GM23248 (cell line): ENCODE data around the gene RXRA.

ENCODE experiments used
- EZH2 ChIP-seq: fragments of 200-600 bp; sonication (generic); IDR thresholded peaks from 2 replicates; pipeline ENCODE4 v1.6.1; 2018; ENCODE audit warnings: antibody characterized with exemption, mild to moderate bottlenecking; ENCODE audit not compliant: insufficient read depth, poor library complexity, severe bottlenecking
- EZH2phosphoT487 ChIP-seq: fragments of 200-600 bp; sonication (generic); IDR thresholded peaks from 2 replicates; pipeline ENCODE4 v1.6.1; 2018; ENCODE audit warnings: antibody characterized with exemption, moderate library complexity, mild to moderate bottlenecking, low read depth; ENCODE audit not compliant: insufficient read depth

DNA sequence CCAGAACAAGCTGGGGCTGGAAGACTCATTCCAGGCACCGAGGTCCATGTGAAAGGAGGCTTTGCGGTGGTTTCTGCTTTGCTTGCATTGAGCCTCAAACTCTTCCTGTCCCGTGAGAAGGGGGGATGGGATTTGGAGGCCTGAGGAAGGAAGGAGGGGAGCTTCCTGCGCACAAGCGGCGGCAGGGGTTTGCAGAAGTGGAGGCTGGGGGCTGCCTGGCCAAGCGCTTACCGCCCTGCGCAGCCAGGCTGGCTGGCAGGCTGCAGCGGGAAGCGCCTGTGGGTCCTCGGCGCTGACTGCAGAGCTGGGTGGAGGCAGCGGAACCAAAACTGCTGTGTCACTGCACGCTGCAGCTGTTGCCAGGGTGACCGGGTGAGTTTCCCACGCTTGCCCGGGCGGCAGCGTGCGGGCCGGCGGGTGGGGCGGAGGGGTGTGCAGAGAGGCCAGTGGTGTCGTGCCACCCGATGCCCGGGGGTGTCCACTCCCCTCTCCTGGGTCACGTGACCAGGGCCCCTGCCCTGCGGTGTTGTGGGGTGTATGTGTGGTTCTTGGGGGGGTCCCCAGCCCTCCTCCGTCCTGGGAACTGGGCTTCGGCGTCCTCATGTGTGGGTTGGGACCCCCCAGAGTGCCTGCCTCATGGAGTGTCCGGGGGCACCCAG lies 81.0 kb downstream of the RXRA start:
- TF ChIP-seq EZH2phosphoT487, result no peak
- no peak for TF ChIP-seq EZH2
